ENCODE data around the gene WDTC1.

WDTC1 gene

GRCh38 chr1:27301582-27302199 lies 67.3 kb downstream of the WDTC1 start:
- DNase-seq (ENCODE audit: low read depth) = no peak

DNA sequence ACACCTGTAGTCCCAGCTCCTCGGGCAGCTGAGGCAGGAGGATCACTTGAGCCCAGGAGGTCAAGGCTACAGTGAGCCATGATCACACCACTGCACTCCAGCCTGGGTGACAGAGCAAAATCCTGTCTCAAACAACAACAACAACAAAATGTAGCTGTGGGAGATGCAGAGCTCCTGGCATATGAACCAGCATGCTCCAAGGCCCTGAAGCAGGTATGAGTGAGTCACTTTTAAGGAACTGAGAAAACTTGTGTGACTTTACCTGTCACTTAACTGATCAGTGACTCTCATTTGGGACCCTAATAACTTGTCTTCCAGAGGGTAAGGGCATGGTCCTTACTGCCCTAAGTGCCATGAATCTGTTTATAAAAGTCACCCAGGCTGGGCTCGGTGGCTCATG lies 68.2 kb downstream of the WDTC1 start:
- DNase-seq (ENCODE audit: low read depth) = no peak

- DNase-seq (ENCODE audit: low read depth) = no peak
These were observed 69.1 kb downstream of the WDTC1 start for GRCh38 chr1:27303509-27303908.

- DNase-seq (ENCODE audit: low read depth) = no peak
These were observed 71.6 kb downstream of the WDTC1 start for GRCh38 chr1:27306071-27306470.

DNA sequence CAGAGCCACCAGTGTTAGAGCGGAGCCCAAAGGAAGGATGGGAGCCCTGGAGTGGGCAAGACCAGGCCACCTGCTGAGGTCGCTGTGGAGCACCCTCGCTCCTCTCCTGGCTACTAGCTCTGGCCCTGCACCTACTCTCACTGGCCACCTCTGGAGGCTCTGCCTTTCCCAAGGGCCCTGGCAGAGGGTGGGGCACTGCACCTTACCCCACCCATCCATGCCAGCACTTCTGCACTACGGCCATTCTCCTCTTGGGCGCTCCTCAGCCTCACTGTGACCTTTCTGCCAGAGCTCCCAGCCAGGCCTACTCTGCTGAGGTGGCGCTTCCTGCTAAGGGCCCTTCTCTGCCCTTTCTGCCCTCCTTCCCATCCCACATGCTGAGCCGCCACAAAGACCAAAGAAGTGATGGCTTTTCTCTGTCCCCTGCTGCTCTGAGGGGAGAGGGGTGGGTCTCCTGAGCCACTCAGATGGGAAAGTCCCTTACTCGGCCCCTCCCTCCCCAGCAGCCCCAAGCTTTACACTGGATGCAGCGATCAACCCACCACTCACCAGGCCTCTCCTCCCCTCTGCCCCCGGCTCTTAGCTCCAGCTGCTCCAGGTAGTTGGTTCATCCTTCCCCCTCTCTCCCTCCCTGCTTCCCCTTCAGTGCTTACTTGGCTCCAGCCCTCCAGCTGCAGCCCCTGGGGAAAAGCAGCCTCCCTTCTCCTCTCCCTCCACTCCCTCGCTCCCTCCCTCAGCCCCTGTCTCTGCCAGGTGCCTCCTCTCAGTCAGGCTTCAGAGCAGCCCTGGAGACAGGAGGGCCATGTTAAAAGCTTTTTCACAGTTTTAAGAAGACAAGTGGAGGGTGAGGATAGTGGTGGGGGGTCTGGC lies 72.7 kb downstream of the WDTC1 start:
- no peak for DNase-seq (ENCODE audit: low read depth)

DNA sequence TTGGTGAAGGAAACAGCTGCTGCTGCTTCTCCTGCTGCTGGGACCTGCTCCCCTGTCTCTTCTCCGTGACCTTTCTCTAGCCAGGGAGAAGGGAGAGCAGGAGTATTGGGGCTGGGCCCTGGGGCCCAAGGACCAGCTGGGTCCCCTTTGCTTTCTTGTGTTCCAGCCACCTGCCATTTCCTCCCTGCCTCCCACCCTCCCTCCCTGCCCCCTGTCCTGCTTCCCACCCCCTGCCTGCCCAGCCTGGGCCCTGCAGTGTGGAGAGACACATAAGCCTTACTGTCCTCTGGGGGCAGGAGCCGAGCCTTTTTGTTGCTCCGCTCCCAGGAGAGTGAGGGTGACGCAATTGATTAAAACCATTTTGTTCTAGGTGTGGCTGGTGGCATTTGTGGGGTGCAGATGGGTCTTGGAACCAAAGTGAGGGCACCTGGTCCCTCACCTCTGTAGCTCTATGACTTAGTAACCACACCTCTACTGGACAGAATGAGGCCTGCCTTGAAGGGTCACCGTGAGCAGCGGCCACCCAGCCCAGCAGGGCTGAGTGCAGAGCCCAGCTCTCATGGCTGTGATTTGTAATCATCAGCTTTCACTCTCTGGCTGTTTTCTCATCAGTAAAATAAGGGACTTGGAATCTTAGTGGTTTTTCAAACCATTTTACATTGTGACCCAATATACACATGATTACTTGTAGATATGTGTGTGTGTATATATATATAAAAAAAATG lies 73.6 kb downstream of the WDTC1 start:
- DNase-seq (ENCODE audit: low read depth) = no peak

DNA sequence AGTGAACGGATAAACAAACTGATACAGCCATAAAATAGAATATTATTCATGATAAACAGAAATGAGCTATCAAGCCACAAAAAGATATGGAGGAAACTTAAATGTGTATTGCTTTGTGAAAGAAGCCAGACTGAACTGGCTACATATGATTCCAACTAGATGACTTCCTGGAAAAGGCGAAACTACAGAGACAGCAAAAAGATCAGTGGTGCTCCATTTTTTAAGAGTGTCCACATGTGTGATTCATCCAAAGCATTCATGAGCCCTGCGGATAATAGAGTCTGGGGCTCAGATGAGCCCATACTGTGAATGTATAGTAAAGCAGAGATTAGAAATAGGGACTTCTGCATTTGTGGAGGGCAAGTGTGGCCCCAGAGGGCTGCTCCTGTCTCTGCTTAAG lies 79.7 kb downstream of the WDTC1 start:
- DNase-seq (ENCODE audit: low read depth) = no peak

- DNase-seq (ENCODE audit: low read depth) = no peak
These were observed 80.3 kb downstream of the WDTC1 start for GRCh38 chr1:27314737-27315136.

GRCh38 chr1:27316860-27317259 lies 82.4 kb downstream of the WDTC1 start:
- no peak for DNase-seq (ENCODE audit: low read depth)

DNA sequence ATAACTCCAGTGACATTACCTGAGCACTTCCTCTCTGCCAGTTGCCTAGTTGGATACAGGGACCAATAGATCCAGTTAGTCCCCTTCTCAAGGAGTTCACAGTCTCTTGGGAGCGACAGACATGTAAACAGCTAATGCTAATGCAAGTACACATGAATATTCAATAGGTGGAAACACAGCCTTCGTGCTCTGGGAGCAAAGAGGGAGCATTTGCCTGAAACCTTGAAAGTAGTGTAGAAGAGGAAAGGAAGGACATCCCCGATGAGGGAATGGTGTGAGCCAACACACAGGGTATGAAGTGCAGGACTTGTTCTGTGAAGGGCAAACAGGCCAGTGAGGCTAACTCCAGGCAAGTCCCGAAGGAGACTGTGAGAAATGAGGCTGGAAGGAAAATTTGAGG lies 83.7 kb downstream of the WDTC1 start:
- DNase-seq (ENCODE audit: low read depth) = no peak

GRCh38 chr1:27318596-27318995 lies 84.2 kb downstream of the WDTC1 start:
- no peak for DNase-seq (ENCODE audit: low read depth)

DNA sequence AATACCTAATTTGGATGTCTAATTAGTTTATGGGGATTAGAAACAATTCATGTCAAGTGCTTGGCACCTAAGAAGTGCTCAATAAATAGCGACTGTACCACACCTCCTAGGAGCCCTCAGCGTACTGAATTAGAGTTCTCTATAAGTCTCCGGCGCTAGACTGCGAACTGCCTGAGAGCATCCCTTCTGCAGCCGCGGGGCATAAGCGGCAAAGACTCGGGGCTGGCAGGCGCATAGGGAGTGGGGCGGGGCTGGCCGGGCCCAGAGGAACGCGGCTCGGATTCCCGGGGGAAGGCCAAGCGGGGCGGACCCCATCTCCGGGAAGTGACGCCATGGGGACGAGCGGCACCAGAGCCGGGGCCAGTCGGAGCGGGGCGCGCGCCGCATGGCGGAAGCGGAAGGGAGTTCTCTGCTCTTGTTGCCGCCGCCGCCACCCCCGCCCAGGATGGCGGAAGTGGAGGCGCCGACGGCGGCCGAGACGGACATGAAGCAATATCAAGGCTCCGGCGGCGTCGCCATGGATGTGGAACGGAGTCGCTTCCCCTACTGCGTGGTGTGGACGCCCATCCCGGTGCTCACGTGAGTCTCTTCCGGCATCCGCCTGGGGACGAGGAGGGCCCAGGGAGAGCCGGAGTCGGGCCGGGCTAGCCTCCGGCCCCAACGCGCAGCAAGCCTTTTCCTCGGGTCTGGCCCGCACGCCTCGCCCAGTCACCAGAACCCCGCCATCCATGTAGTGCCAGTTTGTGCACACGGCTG lies 87.6 kb downstream of the WDTC1 start, which contains the start of gene TMEM222:
TSS of gene TMEM222 (plus strand) at position 351 of the 756 bp plus-strand sequence. CDS start at position 386, 35 bp downstream.
- peak; percentile 94 for DNase-seq (ENCODE audit: low read depth)

DNA sequence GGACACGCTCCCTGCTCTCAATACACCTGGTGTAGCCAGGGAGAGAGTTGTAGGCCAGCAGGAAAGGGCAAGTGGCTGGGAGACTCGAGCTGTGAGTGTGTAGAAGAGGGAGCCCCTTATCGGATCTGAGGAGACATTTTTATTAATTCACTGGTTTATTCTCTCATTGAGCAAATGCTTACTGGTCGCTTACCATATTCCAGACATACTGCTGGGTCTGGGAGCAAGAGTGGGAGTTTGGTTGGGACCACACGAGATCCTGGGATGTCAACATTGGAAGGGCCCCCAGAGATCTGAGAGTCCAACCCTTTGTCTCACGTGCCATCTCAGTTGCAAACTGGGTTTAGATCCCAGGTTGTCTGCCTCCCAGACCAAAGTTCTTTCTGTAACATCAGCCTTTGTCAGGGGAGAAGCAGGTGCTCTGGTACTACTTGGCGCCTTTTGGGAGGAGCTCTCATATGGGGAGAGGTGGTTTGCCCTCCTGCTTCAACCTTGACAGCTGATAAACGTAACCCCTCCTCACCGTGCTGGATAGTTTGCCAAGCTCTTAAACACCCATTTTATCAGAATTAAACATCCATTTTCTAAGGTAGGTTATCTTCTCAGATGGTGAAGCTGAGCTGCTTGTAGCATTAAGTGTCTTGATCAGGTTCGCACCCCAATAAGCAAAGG lies 88.3 kb downstream of the WDTC1 start:
- DNase-seq (ENCODE audit: low read depth) = no peak

GRCh38 chr1:27325286-27325685 lies 90.9 kb downstream of the WDTC1 start:
- DNase-seq (ENCODE audit: low read depth) = no peak

- DNase-seq (ENCODE audit: low read depth) = no peak
These were observed 93.5 kb downstream of the WDTC1 start for GRCh38 chr1:27327964-27328363.

DNA sequence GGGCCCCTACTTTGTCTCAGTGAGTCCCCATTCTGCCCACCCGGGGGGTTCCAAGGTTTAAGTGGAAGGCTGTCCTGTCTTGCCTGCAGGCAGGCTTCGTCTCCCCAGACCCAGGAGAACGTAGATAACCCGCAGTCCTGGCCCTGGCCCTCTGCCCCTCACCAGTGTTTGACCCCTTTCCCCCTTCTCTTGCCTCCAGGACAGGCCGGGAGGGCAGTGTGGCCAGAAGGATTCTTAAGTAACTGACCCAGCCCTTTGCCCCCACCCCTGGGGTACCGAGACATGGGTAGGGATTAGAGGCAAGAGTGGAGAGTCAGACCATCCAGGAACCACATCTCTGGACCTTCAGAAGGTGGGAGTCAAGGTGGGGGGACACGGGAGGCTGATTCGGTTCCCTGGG lies 96.4 kb downstream of the WDTC1 start:
- no peak for DNase-seq (ENCODE audit: low read depth)

GRCh38 chr1:27331426-27331825 lies 97.0 kb downstream of the WDTC1 start:
- no peak for DNase-seq (ENCODE audit: low read depth)

DNA sequence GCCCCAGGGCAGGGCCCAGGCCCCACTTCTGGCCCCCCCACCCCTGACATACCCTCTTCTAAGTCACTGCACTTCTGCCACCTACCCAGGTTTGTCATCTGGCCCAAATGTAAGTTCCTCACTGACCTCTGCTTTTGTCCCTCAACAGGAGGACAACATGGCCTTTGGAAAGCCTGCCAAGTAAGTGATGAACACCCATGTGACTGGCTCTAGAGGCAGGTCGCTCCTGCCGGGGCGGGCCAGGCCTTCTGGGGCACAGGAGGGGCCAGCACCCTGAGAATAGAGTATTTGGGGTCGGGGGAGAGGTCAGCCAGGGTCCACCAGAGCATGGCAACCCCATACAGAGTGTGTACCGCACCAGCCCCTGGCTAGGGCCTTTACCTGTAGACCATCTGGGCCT lies 97.5 kb downstream of the WDTC1 start:
- DNase-seq (ENCODE audit: low read depth) = no peak

DNA sequence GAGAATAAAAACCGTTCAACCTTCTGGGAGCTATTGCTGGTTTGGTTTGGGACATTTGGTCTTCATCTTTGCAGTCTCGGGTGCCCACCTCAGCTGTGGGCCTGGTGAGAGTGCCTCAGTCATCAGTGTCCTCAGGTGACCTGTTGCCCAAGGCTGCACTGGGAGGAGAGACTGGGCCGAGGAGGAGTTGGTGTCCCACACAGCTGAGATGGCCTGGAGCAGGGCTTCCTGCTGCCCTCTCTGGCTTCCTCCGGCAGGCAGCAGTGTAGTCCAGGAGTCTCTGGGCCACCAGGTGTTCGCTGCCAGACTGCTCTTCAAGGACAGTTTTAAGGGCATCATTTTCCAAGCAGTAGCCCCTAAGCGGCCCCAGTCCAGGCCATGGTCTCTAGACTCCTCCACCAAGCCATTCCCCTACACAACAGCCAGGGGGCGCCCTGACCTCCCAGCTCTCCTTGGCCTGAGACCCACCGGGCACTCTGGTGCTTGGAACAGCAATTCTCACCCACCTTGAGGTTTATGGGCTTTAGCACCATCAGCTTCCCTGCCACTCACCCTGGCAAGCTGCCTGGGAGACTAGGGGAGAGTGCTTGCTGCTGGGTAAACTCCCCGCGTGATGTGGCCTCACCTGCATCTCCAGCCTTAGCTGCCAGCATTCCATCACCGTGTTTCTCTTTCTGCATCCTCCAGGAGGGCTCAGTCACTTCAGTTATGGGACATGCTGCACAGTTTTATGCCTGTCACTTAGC lies 98.3 kb downstream of the WDTC1 start:
- DNase-seq (ENCODE audit: low read depth) = no peak

DNA sequence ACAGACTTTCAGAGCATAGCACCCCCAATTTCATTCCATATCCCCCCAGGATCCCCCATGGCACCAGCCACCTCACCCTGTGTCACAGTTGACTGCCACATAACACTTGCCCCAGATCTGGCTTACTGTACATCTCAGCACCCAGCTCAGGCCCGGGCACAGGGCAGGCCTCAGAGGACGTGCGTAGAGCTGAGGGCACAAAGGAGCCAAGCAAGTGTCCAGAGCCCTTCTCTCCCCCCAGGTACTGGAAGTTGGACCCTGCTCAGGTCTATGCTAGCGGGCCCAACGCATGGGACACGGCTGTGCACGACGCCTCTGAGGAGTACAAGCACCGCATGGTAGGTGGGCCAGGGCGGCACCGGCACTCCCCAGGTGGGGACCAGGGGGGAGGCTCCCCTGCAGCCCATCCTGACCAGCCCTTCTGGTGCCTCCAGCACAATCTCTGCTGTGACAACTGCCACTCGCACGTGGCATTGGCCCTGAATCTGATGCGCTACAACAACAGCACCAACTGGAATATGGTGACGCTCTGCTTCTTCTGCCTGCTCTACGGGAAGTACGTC lies 99.4 kb downstream of the WDTC1 start:
- no peak for DNase-seq (ENCODE audit: low read depth)
